ENCODE results near the gene PTPRB.

GRCh38 chr12:70639535-70639934 lies 2.3 kb upstream of the PTPRB start:
- TF ChIP-seq POLR2A (IDR thresholded peaks at IDR 0.05; ENCODE audit: low read depth, low read length), result no peak
- no peak for TF ChIP-seq POU2F2 (IDR thresholded peaks at IDR 0.05; ENCODE audit: low read depth, low read length)
- TF ChIP-seq SPI1 (IDR thresholded peaks at IDR 0.05; ENCODE audit: low read depth, low read length), result no peak
- no peak for TF ChIP-seq TAF1 (IDR thresholded peaks at IDR 0.05; ENCODE audit: low read depth, low read length)
- no peak for TF ChIP-seq POLR2AphosphoS5 (IDR thresholded peaks at IDR 0.05; ENCODE audit: low read depth, low read length)
